Hepatocyte (in vitro differentiated cells): ENCODE measurements around the gene LGI4.

Experiments
- CTCF ChIP-seq: fragments of 200-600 bp; sonication (generic); IDR thresholded peaks from 2 replicates; pipeline ENCODE4 v1.5.1; 2016; ENCODE audit warnings: antibody characterized with exemption, mild to moderate bottlenecking; ENCODE audit not compliant: poor library complexity
- EZH2 ChIP-seq: fragments of 200-600 bp; sonication (generic); IDR thresholded peaks from 2 replicates; pipeline ENCODE4 v1.6.1; 2016; ENCODE audit warnings: antibody characterized with exemption, mild to moderate bottlenecking, borderline replicate concordance
- EZH2phosphoT487 ChIP-seq: fragments of 200-600 bp; sonication (generic); IDR thresholded peaks from one replicate; pipeline ENCODE4 v1.6.1; 2018; ENCODE audit warnings: antibody characterized with exemption, mild to moderate bottlenecking, low read depth, moderate library complexity; ENCODE audit not compliant: unreplicated experiment, severe bottlenecking

GRCh38 chr19:35176181-35176570 is 41.3 kb upstream of the LGI4 start:
- TF ChIP-seq CTCF = no peak
- no peak for TF ChIP-seq EZH2
- TF ChIP-seq EZH2phosphoT487 = no peak
